Erythroblast (primary cell): ENCODE measurements around the gene CGB1.

Experiments
- DNase-seq, 2 experiments: peaks; one replicate each; lab custom pipeline; 2025; lab: John Stamatoyannopoulos, UW
- GATA1 ChIP-seq: IDR thresholded peaks from 2 replicates; pipeline ENCODE4 v1.6.1; 2011; ENCODE audit warnings: low read depth, mild to moderate bottlenecking, control low read depth, low read length, moderate library complexity
- POLR2A ChIP-seq: IDR thresholded peaks from 2 replicates; pipeline ENCODE4 v1.6.1; 2011; ENCODE audit warnings: mild to moderate bottlenecking, low read length

CGB1 gene

DNA sequence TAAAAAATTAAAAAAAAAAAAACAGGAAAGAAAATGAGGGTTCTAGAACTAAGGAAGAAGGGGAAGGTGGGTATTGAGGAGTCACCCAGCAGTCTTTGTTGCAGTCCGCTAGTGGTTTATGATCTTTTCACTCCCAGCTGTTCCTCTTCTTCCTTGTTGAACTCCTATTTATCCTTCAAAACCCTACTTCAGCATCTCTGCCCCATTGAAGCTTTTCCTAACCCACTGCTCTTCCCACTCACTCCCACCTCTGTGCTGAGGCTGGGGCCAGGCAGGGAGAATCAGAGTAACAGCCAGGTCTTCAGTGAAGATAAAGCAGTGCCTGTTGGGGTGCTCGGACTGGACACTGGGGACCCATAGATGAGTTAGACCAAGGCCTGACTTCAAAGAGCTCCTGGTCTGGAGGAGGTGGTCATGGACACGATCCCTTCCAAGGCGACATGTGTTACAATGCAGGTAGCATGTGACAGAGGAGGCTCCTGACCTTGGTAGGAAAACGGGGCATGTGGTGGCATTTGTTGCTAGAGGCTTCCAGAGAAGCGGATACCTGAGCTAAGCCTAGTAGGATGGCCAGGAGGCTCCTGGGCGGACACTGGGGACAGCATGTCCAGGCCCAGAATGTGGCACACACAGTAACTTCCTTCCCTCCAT lies 31.6 kb downstream of the CGB1 start:
- DNase-seq, result no peak
- TF ChIP-seq POLR2A, result no peak
- no peak for TF ChIP-seq GATA1

DNA sequence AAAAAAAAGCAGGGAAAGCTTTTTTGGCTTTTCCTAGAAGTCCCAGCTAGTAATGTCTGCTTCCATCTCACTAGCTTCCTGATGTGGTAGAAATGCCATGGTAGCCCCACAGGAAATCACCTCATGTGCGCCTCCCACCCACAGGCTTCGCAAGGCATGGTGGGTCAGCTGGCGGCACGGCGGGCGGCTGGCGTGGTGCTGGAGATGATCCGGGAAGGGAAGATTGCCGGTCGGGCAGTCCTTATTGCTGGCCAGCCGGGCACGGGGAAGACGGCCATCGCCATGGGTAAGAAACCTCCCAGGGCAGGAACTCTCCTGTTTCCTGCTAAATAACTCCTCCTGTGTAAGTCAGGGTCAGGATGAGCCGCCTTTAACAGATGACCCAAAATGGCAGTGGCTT lies 32.6 kb downstream of the CGB1 start:
- TF ChIP-seq GATA1, result no peak
- TF ChIP-seq POLR2A, result no peak
- no peak for DNase-seq

DNA sequence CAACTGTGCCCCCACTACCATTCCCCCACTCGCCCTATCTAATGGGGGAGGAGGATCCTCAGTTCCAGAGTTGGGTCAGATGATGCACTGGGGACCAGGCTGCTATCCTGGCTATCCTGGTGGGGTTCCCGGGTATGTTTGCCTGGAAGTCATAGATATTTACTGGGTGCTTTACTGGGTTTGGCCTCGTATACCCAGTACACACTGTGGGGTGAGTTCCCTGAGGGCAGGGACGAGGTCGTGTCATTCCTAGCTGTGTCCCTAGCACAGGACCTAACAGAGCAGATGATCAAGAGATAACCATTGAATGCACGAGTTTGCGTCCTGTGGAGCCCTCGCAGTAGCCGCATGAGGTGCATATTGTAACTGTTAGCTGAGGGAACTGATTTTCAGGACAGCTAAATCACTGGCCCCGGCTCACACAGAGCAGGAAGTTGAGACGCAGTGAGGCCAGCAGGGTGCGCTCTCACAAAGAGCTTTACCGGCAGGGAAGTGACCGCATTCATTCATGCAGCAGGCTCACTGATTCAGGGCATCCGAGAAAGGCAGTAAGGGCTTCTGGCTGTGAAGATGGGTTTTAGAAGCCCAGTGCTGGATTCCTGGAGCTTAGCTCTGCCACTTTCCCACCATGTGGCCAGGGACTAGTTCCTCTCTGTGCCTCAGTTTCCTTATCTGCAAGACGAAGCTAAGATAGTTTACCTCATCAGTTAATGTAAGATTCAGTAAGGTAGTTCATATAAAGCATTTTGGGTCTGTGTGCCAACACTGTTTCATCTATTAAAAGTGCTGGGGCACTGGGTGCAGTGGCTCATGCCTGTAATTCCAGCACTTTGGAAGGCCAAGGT lies 37.0 kb downstream of the CGB1 start:
- TF ChIP-seq GATA1 (no peak), POLR2A (no peak)
- DNase-seq, result peak in 1 of 2 experiments; percentile 73

DNA sequence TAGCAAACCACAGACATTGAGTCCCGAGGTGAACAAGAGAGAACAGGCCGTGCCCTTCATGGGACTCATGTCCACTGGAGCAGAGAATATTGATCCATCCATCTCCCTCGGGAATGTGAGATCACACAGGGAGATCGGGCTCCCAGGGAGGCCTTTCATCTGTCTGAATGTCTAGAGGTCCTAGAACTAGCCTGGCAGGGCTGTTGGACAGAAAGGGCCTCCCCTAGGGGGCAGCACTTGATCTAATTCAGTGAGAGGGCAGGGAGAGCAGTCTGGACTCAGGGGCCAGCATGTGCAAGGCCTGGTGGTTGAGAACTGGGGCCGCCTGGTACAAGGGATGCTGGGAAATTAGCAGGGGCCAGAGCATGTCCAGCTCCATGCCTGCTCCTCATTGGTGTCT lies 38.7 kb downstream of the CGB1 start:
- no peak for TF ChIP-seq GATA1
- peak; percentile 20 for TF ChIP-seq POLR2A
- DNase-seq, result peak in 1 of 2 experiments; percentile 69

DNA sequence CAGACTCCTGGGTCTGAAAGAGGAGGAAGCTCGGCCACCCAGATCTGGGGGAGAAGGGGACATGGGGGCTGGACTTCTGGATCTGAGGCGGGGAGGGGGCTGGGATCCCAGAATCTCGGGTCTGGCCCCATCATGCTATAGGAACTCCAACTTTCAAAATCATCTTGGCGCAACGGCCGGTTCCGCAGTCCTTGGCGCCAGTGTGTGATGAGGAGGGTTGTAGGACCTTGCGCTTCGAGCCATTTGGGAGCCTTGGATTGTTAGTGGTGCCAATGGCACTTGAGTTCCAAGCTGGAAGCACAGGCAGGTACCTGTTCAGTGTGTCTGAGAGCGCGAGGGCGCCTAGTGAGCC lies 42.7 kb downstream of the CGB1 start:
- TF ChIP-seq POLR2A (peak; percentile 66), GATA1 (no peak)
- no peak for DNase-seq

DNA sequence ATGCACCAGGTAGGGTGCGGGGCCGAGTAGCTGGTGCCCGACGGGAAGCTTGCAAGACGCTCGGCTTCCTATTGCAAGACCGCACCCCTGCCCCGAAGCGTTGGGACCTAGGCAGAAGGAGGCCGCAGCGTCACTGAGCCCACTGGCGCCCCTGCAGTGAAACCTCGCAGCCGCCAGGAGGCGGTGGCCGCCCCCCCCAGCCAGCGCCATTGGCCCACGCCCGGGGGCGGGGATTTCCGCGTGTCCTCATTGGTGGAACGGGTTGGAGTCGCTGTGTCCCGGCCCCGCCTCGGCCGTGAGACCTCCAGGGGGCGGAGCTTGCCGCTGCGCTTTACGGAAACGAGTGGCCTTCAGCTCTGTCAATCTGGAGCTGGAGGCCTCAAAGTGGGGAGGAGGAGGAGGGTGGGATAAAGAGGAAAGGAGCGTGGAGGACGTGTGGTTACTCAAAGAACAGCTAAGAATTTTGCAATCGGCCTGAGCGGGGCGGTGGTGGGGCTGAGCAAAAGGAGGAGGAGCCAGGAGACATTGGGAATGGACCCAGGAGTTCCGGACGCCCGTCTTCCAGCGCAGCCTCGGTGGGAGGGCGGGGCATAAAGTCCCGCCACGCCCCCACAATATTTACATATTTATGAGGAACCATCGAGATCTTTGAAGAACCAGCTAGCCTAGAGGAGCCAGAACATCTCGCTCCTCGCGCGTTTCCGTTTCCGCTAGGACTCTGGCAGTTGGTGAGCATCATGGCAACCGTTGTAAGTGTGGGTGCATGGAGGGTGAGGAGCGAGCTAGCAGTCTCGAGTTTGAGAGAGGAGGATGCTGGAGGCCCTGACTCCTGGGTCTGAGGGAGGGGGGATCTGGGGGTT lies 43.3 kb downstream of the CGB1 start, which contains the start of the genes GYS1 and RUVBL2:
TSS of gene GYS1 (minus strand) at position 135 of the 860 bp plus-strand sequence. CDS start 197 bp downstream, outside the sequence.
TSS of gene RUVBL2 (plus strand) at position 713 of the 860 bp plus-strand sequence. CDS start at position 738, 25 bp downstream.
- TF ChIP-seq GATA1 (no peak), POLR2A (peak; percentile 95)
- DNase-seq, result peak; percentile 100

DNA sequence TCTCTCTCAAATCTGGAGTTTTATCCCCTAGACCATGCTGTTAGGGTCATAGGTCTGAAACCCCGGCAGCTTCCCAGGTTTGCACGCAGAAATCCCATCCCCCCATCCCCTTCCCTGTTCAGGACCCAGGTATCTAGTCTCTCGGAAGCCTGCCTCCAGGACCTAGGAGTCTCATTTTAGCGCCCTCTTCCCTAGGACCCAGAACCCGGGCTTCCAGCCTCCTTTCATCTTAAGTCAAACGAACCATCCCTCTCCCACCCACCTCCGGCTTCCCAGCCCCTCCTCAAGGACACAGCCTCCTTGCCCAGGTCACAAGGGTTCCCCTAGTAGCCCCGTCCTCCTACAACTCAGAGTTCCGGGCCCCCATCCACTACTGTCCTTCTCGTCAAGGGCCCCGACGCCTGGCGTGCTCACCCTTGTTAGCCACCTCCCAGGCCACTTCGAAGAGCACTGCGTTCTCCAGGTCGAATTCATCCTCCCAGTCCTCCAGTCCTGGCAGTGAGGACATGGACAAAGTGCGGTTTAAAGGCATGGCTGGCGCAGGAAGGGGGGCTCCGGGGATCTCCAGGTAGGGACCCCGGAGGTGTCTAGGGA lies 44.0 kb downstream of the CGB1 start:
- no peak for TF ChIP-seq POLR2A
- no peak for TF ChIP-seq GATA1

DNA sequence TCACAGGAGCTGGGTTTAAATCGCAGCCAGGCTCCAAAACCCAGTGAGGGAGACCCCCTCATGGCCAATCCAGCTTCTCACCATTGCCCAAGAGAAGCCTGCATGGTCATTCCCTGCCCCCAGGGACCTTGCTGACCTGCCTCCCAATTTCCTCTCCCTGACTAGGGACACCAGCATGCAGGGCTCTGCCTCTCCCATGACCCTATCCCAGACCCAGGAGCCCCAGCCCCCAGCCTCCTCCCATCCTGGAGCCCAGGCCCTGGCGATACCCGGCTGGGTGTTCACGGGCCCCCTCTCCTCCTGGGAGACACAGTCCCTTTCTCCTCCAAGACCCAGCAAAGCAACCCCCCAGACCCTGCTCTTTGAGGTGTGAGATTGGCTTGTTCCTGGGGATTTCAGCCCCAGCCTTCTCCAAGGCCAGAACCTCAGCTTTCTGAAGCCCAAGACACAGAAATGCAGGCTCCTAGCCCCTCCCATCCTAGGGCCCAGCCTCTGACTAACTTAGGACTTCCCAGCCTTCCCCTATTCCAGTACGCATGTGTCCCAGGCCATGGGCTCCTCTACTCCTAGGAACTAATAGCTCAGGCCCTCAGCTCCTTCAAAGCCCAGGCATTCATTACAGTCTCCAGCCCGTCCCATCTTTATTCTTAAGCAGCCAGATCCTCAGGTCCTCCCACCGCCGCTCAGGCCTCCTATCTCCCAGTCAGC lies 44.7 kb downstream of the CGB1 start:
- TF ChIP-seq GATA1 (no peak), POLR2A (no peak)
- DNase-seq, result no peak

More for the DNA sequence above, 44.0 kb downstream of the CGB1 start:
- DNase-seq, result no peak

DNA sequence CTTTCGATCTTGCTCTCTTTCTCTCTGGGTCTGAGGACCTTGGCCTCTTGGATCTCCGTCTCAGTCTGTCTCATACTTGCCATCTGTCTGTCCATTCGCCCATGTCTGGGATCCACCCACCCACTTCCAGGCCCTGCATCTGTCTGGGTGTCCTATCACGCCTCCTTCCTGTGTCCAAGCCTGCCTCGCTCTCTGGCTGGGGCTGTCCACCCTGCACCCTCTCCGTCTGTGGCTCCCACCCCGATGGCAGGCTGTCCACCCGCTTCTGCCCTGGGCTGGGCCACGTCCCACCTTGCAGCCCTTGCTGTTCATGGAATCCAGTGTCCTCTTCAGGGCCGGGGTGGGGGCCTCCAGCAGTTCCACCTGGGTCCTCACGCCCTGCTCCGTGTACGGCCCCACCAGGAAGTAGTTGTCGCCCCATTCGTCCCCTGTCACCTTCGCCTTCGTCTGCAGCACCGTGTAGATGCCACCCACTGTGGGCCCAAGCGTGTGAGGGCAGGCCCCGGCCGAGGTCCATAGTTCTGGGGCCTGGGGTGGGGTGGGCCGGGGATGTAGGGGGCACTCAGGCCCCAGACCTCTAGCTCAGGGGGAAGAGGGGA lies 45.6 kb downstream of the CGB1 start:
- no peak for TF ChIP-seq POLR2A
- TF ChIP-seq GATA1, result no peak
- DNase-seq, result no peak

DNA sequence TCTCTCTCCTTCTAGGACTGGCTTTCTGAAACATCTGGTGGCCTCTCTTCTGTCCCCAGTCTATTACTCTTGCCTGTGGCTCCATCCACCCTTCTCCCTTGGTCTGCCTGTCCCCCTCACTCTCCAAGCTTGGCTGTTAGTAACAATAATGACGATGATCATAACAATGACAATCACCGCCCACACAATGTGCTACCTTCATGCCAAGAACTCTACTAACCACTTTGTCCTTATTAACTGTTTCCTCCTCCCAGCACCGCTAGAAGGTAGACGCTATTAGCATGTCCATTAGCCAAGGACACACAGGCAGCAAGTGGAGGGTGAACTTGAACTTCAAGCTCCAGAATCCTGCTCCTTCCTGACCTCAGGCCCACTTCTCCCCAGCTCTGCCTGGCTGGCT lies 46.3 kb downstream of the CGB1 start:
- TF ChIP-seq GATA1 (no peak), POLR2A (no peak)
- no peak for DNase-seq

DNA sequence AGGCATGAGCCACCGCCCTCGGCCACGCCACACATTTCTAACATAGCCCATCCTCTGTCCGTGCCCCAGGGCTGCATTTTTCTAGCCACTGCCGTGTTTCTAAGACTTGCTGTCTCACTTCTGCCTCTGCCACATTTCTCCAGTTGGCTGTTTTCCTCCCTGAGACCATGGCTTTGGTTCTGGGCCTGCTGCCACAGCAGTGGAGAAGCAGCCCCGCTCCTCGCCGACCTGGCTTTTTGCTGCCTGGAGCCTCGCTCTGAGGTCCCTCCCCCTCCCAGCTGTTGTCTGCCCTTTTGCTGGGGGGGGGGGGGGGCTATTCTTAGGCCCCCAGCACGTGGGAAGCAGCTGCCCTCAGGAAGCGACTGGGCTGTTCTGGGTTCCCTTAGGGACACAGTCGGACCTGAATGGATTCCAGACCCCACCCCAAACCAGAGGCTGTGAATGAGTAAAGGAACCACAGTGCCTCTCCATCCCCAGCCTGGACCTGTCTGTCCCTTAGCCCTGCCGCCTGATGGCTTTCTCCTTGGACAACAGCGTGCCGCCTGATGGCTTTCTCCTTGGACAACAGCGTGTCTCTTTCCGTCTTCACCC lies 46.9 kb downstream of the CGB1 start:
- no peak for DNase-seq
- TF ChIP-seq GATA1 (no peak), POLR2A (no peak)

DNA sequence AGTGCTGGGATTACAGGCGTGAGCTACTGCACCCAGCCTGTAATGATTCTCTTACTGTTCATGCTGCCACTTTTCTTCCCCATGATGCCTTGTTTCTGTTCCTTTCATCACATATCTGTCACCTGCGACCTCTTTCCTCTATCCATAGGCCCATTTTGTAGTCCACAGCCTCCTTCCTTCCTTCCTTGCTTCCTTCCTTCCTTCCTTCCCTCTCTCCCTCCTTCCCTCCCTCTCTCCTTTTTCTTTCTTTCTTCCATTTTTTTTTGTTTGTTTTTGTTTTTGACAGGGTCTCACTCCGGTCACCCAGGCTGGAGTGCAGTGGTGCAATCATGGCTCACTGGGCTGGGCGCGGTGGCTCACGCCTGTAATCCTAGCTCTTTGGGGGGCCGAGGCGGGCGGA lies 47.8 kb downstream of the CGB1 start:
- TF ChIP-seq GATA1 (no peak), POLR2A (no peak)
- DNase-seq, result no peak
